ENCODE data around the gene TRIM24.

The TRIM24 gene

DNA sequence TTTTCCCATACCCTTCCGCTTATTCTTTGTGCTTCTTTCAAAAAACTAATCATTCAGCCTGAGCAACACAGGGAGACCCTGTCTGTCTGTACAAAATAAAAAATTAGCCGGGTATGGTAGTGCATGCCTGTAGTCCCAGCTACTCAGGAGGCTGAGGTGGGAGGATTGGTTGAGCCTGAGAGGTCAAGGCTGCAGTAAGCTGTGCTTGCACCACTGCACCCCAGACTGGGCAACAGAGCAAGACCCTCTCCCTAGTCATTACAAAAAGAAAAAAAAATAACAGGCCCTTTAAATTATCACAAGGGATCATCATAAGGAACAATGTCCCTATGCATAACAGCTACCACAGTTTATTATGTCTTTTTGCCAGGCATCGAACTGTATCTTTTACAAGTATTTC lies 119.6 kb downstream of the TRIM24 start:
- Mint-ChIP-seq H3K4me3 (no peak overlapping the region), H3K27ac (no peak overlapping the region), H3K36me3 (ENCODE audit: low read depth) (peaks cover 77% of the 10 kb centered on the region), H3K27me3 (no peaks in the 10 kb centered on the region), H3K4me1 (ENCODE audit: low read depth) (no peaks in the 10 kb centered on the region), H3K9me3 (no peaks in the 10 kb centered on the region)

GRCh38 chr7:138581065-138581464 lies 121.0 kb downstream of the TRIM24 start:
- no peak overlapping the region for H3K4me3 Mint-ChIP-seq
- H3K4me1 Mint-ChIP-seq (ENCODE audit: low read depth) = no peaks in the 10 kb centered on the region
- no peak overlapping the region for H3K27ac Mint-ChIP-seq
- no peaks in the 10 kb centered on the region for H3K9me3 Mint-ChIP-seq
- H3K36me3 Mint-ChIP-seq (ENCODE audit: low read depth) = peaks cover 83% of the 10 kb centered on the region
- H3K27me3 Mint-ChIP-seq = no peaks in the 10 kb centered on the region

- Mint-ChIP-seq H3K4me1 (ENCODE audit: low read depth) (no peaks in the 10 kb centered on the region), H3K36me3 (ENCODE audit: low read depth) (peaks cover 79% of the 10 kb centered on the region), H3K27ac (peak overlapping the region; percentile 38), H3K4me3 (no peak overlapping the region), H3K27me3 (no peaks in the 10 kb centered on the region), H3K9me3 (no peaks in the 10 kb centered on the region)
Measured at GRCh38 chr7:138584283-138584682, 124.2 kb downstream of the TRIM24 start.

GRCh38 chr7:138584696-138585095 lies 124.6 kb downstream of the TRIM24 start:
- Mint-ChIP-seq H3K27me3 (no peaks in the 10 kb centered on the region), H3K9me3 (no peaks in the 10 kb centered on the region), H3K4me3 (no peak overlapping the region), H3K27ac (no peak overlapping the region), H3K4me1 (ENCODE audit: low read depth) (no peaks in the 10 kb centered on the region), H3K36me3 (ENCODE audit: low read depth) (peaks cover 75% of the 10 kb centered on the region)

- Mint-ChIP-seq H3K4me1 (ENCODE audit: low read depth) (no peaks in the 10 kb centered on the region), H3K27me3 (no peaks in the 10 kb centered on the region), H3K4me3 (no peak overlapping the region), H3K36me3 (ENCODE audit: low read depth) (peaks cover 67% of the 10 kb centered on the region), H3K9me3 (no peaks in the 10 kb centered on the region), H3K27ac (peak overlapping the region; percentile 6)
Measured at GRCh38 chr7:138585283-138585993, 125.4 kb downstream of the TRIM24 start.

GRCh38 chr7:138587485-138587884 lies 127.4 kb downstream of the TRIM24 start:
- Mint-ChIP-seq H3K27me3 (no peaks in the 10 kb centered on the region), H3K27ac (no peak overlapping the region), H3K36me3 (ENCODE audit: low read depth) (peaks cover 52% of the 10 kb centered on the region), H3K4me1 (ENCODE audit: low read depth) (no peaks in the 10 kb centered on the region), H3K9me3 (no peaks in the 10 kb centered on the region), H3K4me3 (no peak overlapping the region)

GRCh38 chr7:138588986-138589385 lies 128.9 kb downstream of the TRIM24 start:
- Mint-ChIP-seq H3K4me3 (no peak overlapping the region), H3K36me3 (ENCODE audit: low read depth) (peaks cover 42% of the 10 kb centered on the region), H3K9me3 (no peaks in the 10 kb centered on the region), H3K27ac (no peak overlapping the region), H3K4me1 (ENCODE audit: low read depth) (no peaks in the 10 kb centered on the region), H3K27me3 (no peaks in the 10 kb centered on the region)

- Mint-ChIP-seq H3K27ac (no peak overlapping the region), H3K4me3 (no peak overlapping the region), H3K4me1 (ENCODE audit: low read depth) (no peaks in the 10 kb centered on the region), H3K27me3 (no peaks in the 10 kb centered on the region), H3K36me3 (ENCODE audit: low read depth) (peaks cover 31% of the 10 kb centered on the region), H3K9me3 (no peaks in the 10 kb centered on the region)
Measured at GRCh38 chr7:138590154-138590553, 130.1 kb downstream of the TRIM24 start.

DNA sequence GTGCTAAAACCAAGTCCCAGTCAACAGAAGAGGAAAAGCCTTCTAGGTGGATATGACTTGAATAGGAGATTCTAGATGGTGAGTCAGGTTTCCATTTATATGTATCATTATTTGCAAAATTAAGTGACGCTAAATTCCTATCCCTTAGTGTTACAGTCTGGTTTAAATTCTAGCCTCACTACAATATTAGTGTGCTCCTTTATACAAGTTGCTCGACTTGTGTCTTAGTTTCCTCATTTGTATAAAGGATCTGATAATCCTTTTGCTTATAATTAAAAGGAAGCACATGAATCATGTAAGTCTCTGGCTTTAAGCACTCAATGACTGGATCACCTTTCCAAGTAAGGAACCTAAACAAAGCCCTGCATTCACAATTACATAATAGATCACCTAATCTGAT lies 135.4 kb downstream of the TRIM24 start:
- Mint-ChIP-seq H3K36me3 (ENCODE audit: low read depth) (no peaks in the 10 kb centered on the region), H3K9me3 (no peaks in the 10 kb centered on the region), H3K4me1 (ENCODE audit: low read depth) (no peaks in the 10 kb centered on the region), H3K27me3 (no peaks in the 10 kb centered on the region), H3K4me3 (no peak overlapping the region), H3K27ac (no peak overlapping the region)

- H3K36me3 Mint-ChIP-seq (ENCODE audit: low read depth) = no peaks in the 10 kb centered on the region
- H3K4me1 Mint-ChIP-seq (ENCODE audit: low read depth) = peaks cover 5% of the 10 kb centered on the region
- no peak overlapping the region for H3K27ac Mint-ChIP-seq
- no peaks in the 10 kb centered on the region for H3K9me3 Mint-ChIP-seq
- H3K4me3 Mint-ChIP-seq = no peak overlapping the region
- no peaks in the 10 kb centered on the region for H3K27me3 Mint-ChIP-seq
Measured at GRCh38 chr7:138602451-138602850, 142.4 kb downstream of the TRIM24 start.

DNA sequence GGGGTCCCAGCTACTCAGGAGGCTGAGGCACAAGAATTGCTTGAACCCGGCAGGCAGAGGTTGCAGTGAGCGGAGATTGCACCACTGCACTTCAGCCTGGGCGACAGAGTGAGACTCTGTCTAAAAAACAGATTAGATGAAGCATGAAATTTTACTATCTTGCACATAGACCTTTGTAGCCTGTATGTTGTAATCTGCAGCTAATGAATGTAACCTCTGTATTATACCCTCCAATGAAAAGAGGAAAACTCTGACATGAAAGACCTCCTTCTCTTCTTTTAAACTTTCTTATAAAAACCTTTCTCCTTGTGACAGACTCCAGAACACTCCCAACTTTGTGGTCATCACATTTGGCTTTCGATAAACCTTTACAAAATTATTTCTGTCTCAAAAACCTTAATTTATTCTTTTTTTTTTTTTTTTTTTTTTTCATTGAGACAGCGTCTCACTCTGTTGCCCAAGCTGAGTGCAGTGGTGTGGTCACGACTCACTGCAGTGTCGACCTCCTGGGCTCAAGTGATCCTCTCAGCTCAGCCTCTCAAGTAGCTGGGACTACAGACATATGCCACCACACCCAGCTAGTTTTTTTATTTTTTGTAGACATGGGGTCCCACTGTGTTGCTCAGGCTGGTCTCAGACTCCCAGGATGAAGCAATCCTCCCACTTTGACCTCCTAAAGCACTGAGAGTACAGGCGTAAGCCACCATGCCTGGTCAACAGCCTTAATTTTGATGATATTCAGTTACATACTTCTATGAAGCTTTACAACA lies 143.7 kb downstream of the TRIM24 start:
- Mint-ChIP-seq H3K36me3 (ENCODE audit: low read depth) (no peaks in the 10 kb centered on the region), H3K4me1 (ENCODE audit: low read depth) (peaks cover 18% of the 10 kb centered on the region), H3K4me3 (no peak overlapping the region), H3K27ac (no peak overlapping the region), H3K9me3 (no peaks in the 10 kb centered on the region), H3K27me3 (no peaks in the 10 kb centered on the region)

GRCh38 chr7:138606236-138606635 lies 146.2 kb downstream of the TRIM24 start:
- no peaks in the 10 kb centered on the region for H3K36me3 Mint-ChIP-seq (ENCODE audit: low read depth)

GRCh38 chr7:138607216-138608126 lies 147.4 kb downstream of the TRIM24 start:
- no peak overlapping the region for H3K27ac Mint-ChIP-seq
- H3K36me3 Mint-ChIP-seq (ENCODE audit: low read depth) = no peaks in the 10 kb centered on the region
- H3K4me3 Mint-ChIP-seq = no peak overlapping the region
- no peaks in the 10 kb centered on the region for H3K9me3 Mint-ChIP-seq
- peaks cover 21% of the 10 kb centered on the region for H3K4me1 Mint-ChIP-seq (ENCODE audit: low read depth)
- H3K27me3 Mint-ChIP-seq = no peaks in the 10 kb centered on the region

More at GRCh38 chr7:138606236-138606635, 146.2 kb downstream of the TRIM24 start:
- no peak overlapping the region for H3K27ac Mint-ChIP-seq
- no peaks in the 10 kb centered on the region for H3K9me3 Mint-ChIP-seq
- H3K4me3 Mint-ChIP-seq = no peak overlapping the region
- no peaks in the 10 kb centered on the region for H3K27me3 Mint-ChIP-seq
- peaks cover 21% of the 10 kb centered on the region for H3K4me1 Mint-ChIP-seq (ENCODE audit: low read depth)

- Mint-ChIP-seq H3K9me3 (no peaks in the 10 kb centered on the region), H3K4me3 (no peak overlapping the region), H3K4me1 (ENCODE audit: low read depth) (peaks cover 21% of the 10 kb centered on the region), H3K27me3 (no peaks in the 10 kb centered on the region), H3K36me3 (ENCODE audit: low read depth) (no peaks in the 10 kb centered on the region), H3K27ac (no peak overlapping the region)
Measured at GRCh38 chr7:138608275-138608674, 148.2 kb downstream of the TRIM24 start.

DNA sequence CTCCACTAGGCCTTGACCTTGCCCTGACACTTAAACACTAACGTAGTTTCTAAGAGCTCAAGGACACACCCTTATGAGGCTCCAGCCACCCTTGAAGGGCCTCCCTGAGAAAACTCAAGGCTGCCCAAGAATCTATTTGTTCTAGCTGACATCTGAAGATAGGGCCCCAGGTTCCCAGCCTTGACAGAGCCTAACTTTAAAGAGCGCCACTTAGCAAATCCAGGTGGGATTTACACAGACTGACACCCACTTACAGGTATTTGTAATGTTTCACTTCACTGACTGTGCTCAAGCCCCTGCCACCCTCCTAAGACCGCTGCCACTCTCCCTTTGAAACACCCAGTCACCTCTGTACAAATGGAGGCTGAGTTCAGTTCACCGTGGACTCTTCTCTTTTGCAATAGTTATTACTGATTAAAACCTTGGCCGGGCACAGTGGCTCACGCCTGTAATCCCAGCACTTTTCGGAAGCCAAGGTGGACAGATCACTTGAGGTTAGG lies 150.7 kb downstream of the TRIM24 start:
- Mint-ChIP-seq H3K36me3 (ENCODE audit: low read depth) (no peaks in the 10 kb centered on the region), H3K27ac (no peak overlapping the region), H3K4me3 (no peak overlapping the region), H3K9me3 (no peaks in the 10 kb centered on the region), H3K27me3 (no peaks in the 10 kb centered on the region), H3K4me1 (ENCODE audit: low read depth) (peaks cover 21% of the 10 kb centered on the region)

Data from stimulated activated naive CD8-positive, alpha-beta T cell treated with anti-CD3 and anti-CD28 coated beads, Interleukin-15, Interleukin-2, amounts not matched to agents 100 ng/mL and 50 ng/mL, for 24 hours (primary cell).